LHCN-M2 (cell line): ENCODE data around the gene PTPN22. TPM values are rescaled to one million over a fixed set of nuclear protein-coding genes. Genes with fewer than 3 reads are reported as not detected.
A peak's percentile ranks its signal among the peaks of the same experiment; 100 is the strongest.

ENCODE experiments used
- DNase-seq: peaks from one replicate; pipeline ENCODE4 v3.0.0-alpha.2; 2012; ENCODE audit warnings: low read depth
- polyA plus RNA-seq: library from polyadenylated mRNA; unstranded; fragments of >200 nt; gene quantifications from one replicate; pipeline ENCODE4 v1.2.1, GENCODE V29; 2012; ENCODE audit warnings: missing spikeins
- total RNA-seq: library from RNA; depleted of rRNA; stranded (reverse); fragments of >200 nt; gene quantifications from 2 replicates; pipeline ENCODE4 v1.2.3, GENCODE V29; 2014; rRNA removed

Gene PTPN22
- 11.1 and 13.9 TPM in 2 replicates for total RNA-seq
- polyA plus RNA-seq: 1.0 TPM

- peak; percentile 85 for DNase-seq
Measured at GRCh38 chr1:113871597-113872113, at the start of gene PTPN22. Gene PTPN22, minus strand, starts transcription at chr1:113871712.

- no peak for DNase-seq
Measured at GRCh38 chr1:113918243-113918642, 46.7 kb upstream of the PTPN22 start.

- DNase-seq: peak; percentile 55
Measured at GRCh38 chr1:113917400-113918082, 46.0 kb upstream of the PTPN22 start.

- no peak for DNase-seq
Measured at GRCh38 chr1:113916974-113917373, 45.5 kb upstream of the PTPN22 start.

GRCh38 chr1:113913887-113914664 lies 42.6 kb upstream of the PTPN22 start:
- no peak for DNase-seq

GRCh38 chr1:113913312-113913668 lies 41.8 kb upstream of the PTPN22 start:
- DNase-seq: no peak

- peak; percentile 91 for DNase-seq
Measured at GRCh38 chr1:113912594-113913311, 41.2 kb upstream of the PTPN22 start.

- DNase-seq: no peak
Measured at GRCh38 chr1:113905435-113905861, 33.9 kb upstream of the PTPN22 start.

GRCh38 chr1:113904674-113905434 lies 33.3 kb upstream of the PTPN22 start, which contains the start of the genes AP4B1 and DCLRE1B:
Gene AP4B1, minus strand, starts transcription at chr1:113904799. Its CDS starts 82 bp downstream, at chr1:113904717.
Gene DCLRE1B, plus strand, starts transcription at chr1:113905326. Its CDS starts 261 bp downstream, at chr1:113905587.
- peak; percentile 100 for DNase-seq

GRCh38 chr1:113904293-113904673 lies 32.8 kb upstream of the PTPN22 start:
- DNase-seq: no peak

- DNase-seq: no peak
Measured at GRCh38 chr1:113903501-113904292, 32.2 kb upstream of the PTPN22 start.

- DNase-seq: no peak
Measured at GRCh38 chr1:113901191-113901590, 29.7 kb upstream of the PTPN22 start.

- DNase-seq: peak; percentile 68
Measured at GRCh38 chr1:113899111-113899510, 27.6 kb upstream of the PTPN22 start.

GRCh38 chr1:113898241-113898814 lies 26.8 kb upstream of the PTPN22 start:
- no peak for DNase-seq

- no peak for DNase-seq
Measured at GRCh38 chr1:113895961-113896360, 24.4 kb upstream of the PTPN22 start.

GRCh38 chr1:113895098-113895497 lies 23.6 kb upstream of the PTPN22 start:
- DNase-seq: no peak

- DNase-seq: no peak
Measured at GRCh38 chr1:113893267-113893666, 21.8 kb upstream of the PTPN22 start.

GRCh38 chr1:113891631-113892220 lies 20.2 kb upstream of the PTPN22 start:
- no peak for DNase-seq

- DNase-seq: no peak
Measured at GRCh38 chr1:113890816-113891215, 19.3 kb upstream of the PTPN22 start.
